ENCODE measurements around the gene LSM4.

LSM4 gene

GRCh38 chr19:18274219-18274780 lies 48.6 kb downstream of the LSM4 start, which contains the start of gene IQCN:
Gene IQCN (minus strand): TSS chr19:18274452. CDS start chr19:18269478, 4,974 bp downstream.
- DNase-seq = no peak

GRCh38 chr19:18273561-18274218 lies 49.2 kb downstream of the LSM4 start:
- DNase-seq = no peak

- DNase-seq = no peak
Measured at GRCh38 chr19:18271433-18271841, 51.4 kb downstream of the LSM4 start.

- DNase-seq = no peak
Measured at GRCh38 chr19:18270326-18270725, 52.5 kb downstream of the LSM4 start.

- DNase-seq = no peak
Measured at GRCh38 chr19:18269070-18269723, 53.7 kb downstream of the LSM4 start.

GRCh38 chr19:18266771-18267686 lies 55.8 kb downstream of the LSM4 start:
- no peak for DNase-seq

GRCh38 chr19:18265582-18265981 lies 57.3 kb downstream of the LSM4 start:
- DNase-seq = no peak

- no peak for DNase-seq
Measured at GRCh38 chr19:18264971-18265540, 57.8 kb downstream of the LSM4 start.

GRCh38 chr19:18264137-18264854 lies 58.6 kb downstream of the LSM4 start:
- no peak for DNase-seq

GRCh38 chr19:18263324-18264136 lies 59.3 kb downstream of the LSM4 start:
- DNase-seq = no peak

- no peak for DNase-seq
Measured at GRCh38 chr19:18262917-18263316, 60.0 kb downstream of the LSM4 start.

- no peak for DNase-seq
Measured at GRCh38 chr19:18262144-18262543, 60.7 kb downstream of the LSM4 start.

- DNase-seq = no peak
Measured at GRCh38 chr19:18261474-18261873, 61.4 kb downstream of the LSM4 start.

GRCh38 chr19:18259893-18260292 lies 63.0 kb downstream of the LSM4 start:
- no peak for DNase-seq

- no peak for DNase-seq
Measured at GRCh38 chr19:18257503-18258470, 65.1 kb downstream of the LSM4 start.

Measured in SHP77 treated with DMSO at 0.1 percent for 48 hours (cell line).